Measurements from ENCODE around the gene GPC6. TPM values are rescaled to one million over a fixed set of nuclear protein-coding genes. Genes with fewer than 3 reads are reported as not detected.

Gene GPC6
- total and polyA plus RNA-seq, 9 of the 15 experiments (the other 6 are each of a cell fraction or from before 2014, with no cell fraction given): under 0.01 to 0.20 (median 0.01) TPM; not detected in 4

- TF ChIP-seq PHB (CRISPR knock-in tag; IDR thresholded peaks at IDR 0.05): no peak
- TF ChIP-seq, protein P1, sequence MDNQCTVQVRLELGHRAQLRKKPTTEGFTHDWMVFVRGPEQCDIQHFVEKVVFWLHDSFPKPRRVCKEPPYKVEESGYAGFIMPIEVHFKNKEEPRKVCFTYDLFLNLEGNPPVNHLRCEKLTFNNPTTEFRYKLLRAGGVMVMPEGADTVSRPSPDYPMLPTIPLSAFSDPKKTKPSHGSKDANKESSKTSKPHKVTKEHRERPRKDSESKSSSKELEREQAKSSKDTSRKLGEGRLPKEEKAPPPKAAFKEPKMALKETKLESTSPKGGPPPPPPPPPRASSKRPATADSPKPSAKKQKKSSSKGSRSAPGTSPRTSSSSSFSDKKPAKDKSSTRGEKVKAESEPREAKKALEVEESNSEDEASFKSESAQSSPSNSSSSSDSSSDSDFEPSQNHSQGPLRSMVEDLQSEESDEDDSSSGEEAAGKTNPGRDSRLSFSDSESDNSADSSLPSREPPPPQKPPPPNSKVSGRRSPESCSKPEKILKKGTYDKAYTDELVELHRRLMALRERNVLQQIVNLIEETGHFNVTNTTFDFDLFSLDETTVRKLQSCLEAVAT (IDR thresholded peaks at IDR 0.05): no peak
- no peak for TF ChIP-seq RFX1 (IDR thresholded peaks at IDR 0.05)
- no peak for TF ChIP-seq TEAD2 (tag; IDR thresholded peaks at IDR 0.05)
- no peak for TF ChIP-seq ZNF143 (CRISPR knock-in tag; IDR thresholded peaks at IDR 0.05)
- TF ChIP-seq FUS (optimal IDR thresholded peaks at IDR 0.05; ENCODE audit: low read depth, low read length): no peak
- TF ChIP-seq ZNF507 (tag; conservative IDR thresholded peaks at IDR 0.05): no peak
- TF ChIP-seq CBFB (CRISPR knock-in tag; IDR thresholded peaks at IDR 0.05): no peak
- TF ChIP-seq TBP (optimal IDR thresholded peaks at IDR 0.05; ENCODE audit: low read depth, low read length): no peak
- TF ChIP-seq XRCC4 (IDR thresholded peaks at IDR 0.05; ENCODE audit: extremely low read depth, insufficient read depth, insufficient read length): no peak
- no peak for TF ChIP-seq ZNF24 (IDR thresholded peaks at IDR 0.05)
- no peak for TF ChIP-seq ATF1 (CRISPR knock-in tag; IDR thresholded peaks at IDR 0.05)
- TF ChIP-seq ATF1 (tag; IDR thresholded peaks at IDR 0.05): peak; percentile 79
- no peak for TF ChIP-seq NFIC (IDR thresholded peaks at IDR 0.05)
- TF ChIP-seq CREM (IDR thresholded peaks at IDR 0.05; ENCODE audit: low read depth): peak; percentile 74
- no peak for TF ChIP-seq ZNF224 (CRISPR knock-in tag; IDR thresholded peaks at IDR 0.05)
- TF ChIP-seq CC2D1A (IDR thresholded peaks at IDR 0.05): no peak
- TF ChIP-seq NRF1 (conservative IDR thresholded peaks at IDR 0.05 in 1 of 2, IDR thresholded peaks at IDR 0.05 in 1 of 2): no peak
- TF ChIP-seq SMC3 (conservative IDR thresholded peaks at IDR 0.05; ENCODE audit: insufficient read depth, low read depth, low read length): peak; percentile 65
- TF ChIP-seq C11orf30 (IDR thresholded peaks at IDR 0.05; ENCODE audit: low read depth): peak; percentile 22; the same call in 1 of the 2 replicates
- no peak for TF ChIP-seq DPF2 (IDR thresholded peaks at IDR 0.05)
- no peak for TF ChIP-seq HLTF (IDR thresholded peaks at IDR 0.05)
- TF ChIP-seq HOXB6 (CRISPR knock-in tag; IDR thresholded peaks at IDR 0.05; ENCODE audit: borderline replicate concordance): no peak
- TF ChIP-seq MAZ (CRISPR knock-in tag; conservative IDR thresholded peaks at IDR 0.05 in 1 of 2, IDR thresholded peaks at IDR 0.05 in 1 of 2): 0 out of 4 replicates have a peak, but pooled peaks of 1 of the 2 experiments have one; percentile 17
- no peak for TF ChIP-seq HDAC8 (tag; IDR thresholded peaks at IDR 0.05)
- TF ChIP-seq BRCA1 (IDR thresholded peaks at IDR 0.05): no peak
- TF ChIP-seq BRCA1 (CRISPR knock-in tag; IDR thresholded peaks at IDR 0.05): no peak
- no peak for TF ChIP-seq SREBF2 (CRISPR knock-in tag; IDR thresholded peaks at IDR 0.05)
- TF ChIP-seq JUND (IDR thresholded peaks at IDR 0.05; ENCODE audit: borderline replicate concordance, low read depth, low read length): peak; percentile 92
- TF ChIP-seq JUND (tag; IDR thresholded peaks at IDR 0.05; ENCODE audit: borderline replicate concordance, low read depth, low read length): peak; percentile 94
- no peak for TF ChIP-seq PCBP2 (IDR thresholded peaks at IDR 0.05; ENCODE audit: low read depth, low read length, poor library complexity, severe bottlenecking)
- no peak for TF ChIP-seq HIVEP1 (CRISPR knock-in tag; IDR thresholded peaks at IDR 0.05)
- no peak for TF ChIP-seq TBL1XR1 (IDR thresholded peaks at IDR 0.05; ENCODE audit: low read length in 2 of 2)
- TF ChIP-seq ZNF561 (CRISPR knock-in tag; conservative IDR thresholded peaks at IDR 0.05): no peak
- TF ChIP-seq ZNF197 (CRISPR knock-in tag; IDR thresholded peaks at IDR 0.05; ENCODE audit: low read depth): no peak
These were observed 1135.9 kb downstream of the GPC6 start (continued) for GRCh38 chr13:94362411-94362909.
